HG03139 (cell line): Measurements from ENCODE around the gene MYO5C.
"Not testable (repeated sequence)": the region's sequence is repeated elsewhere in the genome, so short reads cannot be mapped to it uniquely, and the experiment has no call there.

Experiments
- ATAC-seq: cut with Tn5 transposase; IDR thresholded peaks from one replicate; pipeline ENCODE4 v1.9.1; 2021; ENCODE audit not compliant: unreplicated experiment

The MYO5C gene

GRCh38 chr15:52243697-52244555, 51.7 kb downstream of the MYO5C start:
- ATAC-seq, result no peak

DNA sequence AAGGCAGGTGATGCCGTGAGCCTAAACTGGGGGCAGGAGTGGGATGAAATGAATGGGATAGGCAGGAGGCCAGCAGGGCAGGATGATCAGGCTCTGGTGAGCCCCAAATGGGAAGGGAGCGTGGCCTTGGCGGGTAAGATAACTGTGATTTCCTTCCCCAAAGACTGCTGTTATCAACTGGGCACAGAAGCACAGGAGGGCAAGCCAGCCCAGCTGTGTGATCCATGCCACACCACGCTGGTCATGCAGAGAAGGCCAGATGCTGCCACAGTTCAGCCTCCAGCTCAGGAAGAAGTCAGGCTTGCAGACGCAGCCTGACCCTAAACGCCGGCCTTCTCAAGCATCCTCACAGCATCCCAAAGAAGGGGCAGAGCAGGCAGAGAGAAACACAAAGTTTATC, 52.3 kb downstream of the MYO5C start:
- ATAC-seq, result no peak

GRCh38 chr15:52241489-52241888, 54.1 kb downstream of the MYO5C start:
- ATAC-seq, result no peak

- ATAC-seq, result no peak
Measured at GRCh38 chr15:52240166-52240565, 55.4 kb downstream of the MYO5C start.

DNA sequence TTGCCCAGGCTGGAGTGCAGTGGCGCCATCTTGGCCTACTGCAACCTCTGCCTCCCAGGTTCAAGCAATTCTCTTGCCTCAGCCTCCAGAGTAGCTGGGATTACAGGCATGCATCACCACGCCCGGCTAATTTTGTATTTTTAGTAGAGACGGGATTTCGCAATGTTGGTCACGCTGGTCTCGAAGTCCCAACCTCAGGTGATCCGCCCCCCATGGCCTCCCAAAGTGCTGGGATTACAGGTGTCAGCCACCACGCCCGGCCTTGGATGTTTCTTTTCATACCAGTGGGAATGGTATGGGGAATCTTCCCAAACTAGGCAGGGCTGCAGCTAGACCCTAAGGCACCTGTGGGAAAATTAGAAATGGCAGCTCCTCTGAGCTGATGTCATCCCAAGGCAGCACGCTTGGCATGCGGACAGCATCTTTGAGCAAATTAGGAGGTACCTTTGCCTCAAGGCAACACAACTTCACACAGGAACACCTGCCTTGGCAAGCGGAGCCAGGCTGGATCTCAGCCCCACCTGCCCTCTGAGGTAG, 56.5 kb downstream of the MYO5C start:
- not testable (repeated sequence) for ATAC-seq

DNA sequence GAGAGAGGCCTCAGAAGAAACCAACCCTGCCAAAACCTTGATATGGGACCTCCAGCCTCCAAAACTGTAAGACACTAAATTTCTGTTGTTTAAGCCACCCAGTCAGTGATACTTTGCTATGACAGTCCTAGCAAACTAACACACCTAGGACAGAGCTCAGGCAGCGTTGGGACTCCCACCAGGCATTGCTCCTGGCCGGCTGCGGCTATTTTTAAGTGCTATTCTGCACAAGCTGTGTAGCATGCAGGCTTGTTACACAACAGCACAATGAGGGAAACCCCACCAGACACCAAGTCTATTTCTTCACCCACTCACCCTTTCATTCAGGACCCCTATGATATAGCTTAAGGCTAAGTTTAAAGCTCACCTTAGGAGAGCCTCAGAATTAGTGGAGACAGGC, 57.5 kb downstream of the MYO5C start:
- no peak for ATAC-seq

DNA sequence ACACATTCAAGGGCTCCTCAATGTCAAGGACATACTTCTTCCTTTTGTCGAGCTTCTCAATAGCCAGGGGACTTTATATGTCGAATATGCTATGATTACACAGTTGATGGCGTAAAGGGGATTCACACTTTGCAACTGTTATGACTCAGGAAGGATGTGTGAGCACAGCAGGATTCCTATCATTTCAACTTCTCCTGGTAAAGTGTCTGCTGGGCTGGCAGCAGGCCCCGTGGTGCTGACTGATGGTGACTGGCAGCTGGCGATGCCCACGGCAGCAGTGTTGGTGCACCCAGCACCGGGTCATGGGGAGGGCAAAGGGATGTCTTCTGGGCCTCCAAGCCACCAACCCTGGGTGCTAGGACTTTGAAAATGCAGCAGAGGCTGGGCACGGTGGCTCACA, 59.6 kb downstream of the MYO5C start:
- no peak for ATAC-seq

DNA sequence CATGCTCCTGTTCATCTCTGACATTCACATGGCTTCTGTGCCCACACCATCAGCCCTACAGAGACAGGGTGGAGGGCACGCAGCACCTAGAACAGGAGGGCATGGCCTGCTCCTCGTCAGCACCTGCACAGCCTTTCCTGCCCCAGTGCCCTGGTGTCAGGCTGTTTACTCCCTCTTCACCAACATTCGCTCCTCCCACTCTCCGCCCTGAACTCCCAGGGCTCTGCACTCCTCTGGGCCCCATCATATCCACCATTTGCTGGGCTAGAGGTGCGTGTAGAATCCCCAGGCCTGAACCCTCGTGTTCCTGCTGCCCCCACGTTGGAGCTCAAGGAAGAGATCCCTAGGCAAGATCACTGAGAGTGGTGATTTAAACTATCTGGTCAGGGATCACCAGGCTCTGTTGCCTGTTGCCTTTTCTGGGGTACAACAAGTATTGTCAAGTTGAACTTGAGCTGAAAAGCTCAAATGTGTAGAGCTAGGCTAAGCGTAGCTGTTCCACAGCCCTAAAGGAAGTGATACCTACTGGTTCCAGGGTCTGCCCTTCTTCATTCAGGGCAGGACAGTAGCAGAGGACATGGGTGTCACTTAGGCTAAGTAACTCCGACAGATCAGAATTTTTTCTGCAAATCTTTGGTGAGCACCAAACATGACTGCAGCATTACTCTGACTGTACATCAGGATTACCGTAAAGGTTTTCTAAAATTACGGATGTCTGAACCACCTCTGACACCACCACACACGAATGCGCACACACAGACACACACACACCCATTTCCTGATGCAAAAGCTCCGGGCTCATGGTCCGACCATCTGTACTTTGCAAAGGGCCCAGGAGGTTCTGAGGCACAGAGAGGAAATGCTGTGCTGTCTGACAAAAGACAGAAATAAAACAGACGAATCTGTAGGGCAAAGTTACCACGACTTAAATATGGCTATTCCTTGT, 60.7 kb downstream of the MYO5C start:
- peak; percentile 43 for ATAC-seq

DNA sequence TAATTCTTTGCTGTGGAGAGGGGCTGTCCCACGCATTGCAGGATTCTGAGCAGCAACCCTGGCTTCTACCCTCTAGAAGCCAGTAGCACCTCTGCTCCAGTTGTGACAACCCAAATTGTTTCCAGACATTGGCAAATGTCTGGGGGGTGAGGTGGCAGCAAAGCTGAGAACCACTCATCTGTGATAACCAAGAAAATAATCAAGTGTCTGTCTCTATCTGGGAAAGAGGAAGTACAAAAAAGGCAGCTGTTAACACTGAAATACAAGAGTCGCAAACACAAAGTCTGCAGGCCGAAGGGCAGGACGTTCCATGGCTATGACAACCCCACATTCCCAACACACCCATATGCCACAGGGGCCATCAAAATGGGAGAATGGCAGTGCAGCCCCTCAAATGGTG, 62.2 kb downstream of the MYO5C start:
- ATAC-seq, result peak; percentile 35

- ATAC-seq, result no peak
Measured at GRCh38 chr15:52232327-52232726, 63.3 kb downstream of the MYO5C start.

DNA sequence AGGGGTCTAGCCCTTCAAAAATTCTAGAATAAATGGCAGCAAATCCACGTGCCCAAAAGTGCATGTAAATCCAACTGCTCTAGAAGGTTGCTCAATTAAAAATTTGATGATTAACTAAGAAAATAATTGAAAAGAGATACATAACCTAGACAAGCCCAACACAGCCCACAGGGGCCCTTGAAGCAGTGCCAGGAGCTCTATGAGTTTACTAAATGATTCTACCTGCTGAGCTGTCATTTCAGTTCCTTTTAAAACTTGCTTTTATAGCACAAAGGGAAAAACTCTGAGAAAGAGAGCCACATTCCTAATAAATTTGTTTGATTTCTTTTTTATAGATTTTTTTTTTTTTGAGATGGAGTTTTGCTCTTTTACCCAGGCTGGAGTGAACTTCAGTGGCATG, 65.5 kb downstream of the MYO5C start:
- ATAC-seq, result no peak

DNA sequence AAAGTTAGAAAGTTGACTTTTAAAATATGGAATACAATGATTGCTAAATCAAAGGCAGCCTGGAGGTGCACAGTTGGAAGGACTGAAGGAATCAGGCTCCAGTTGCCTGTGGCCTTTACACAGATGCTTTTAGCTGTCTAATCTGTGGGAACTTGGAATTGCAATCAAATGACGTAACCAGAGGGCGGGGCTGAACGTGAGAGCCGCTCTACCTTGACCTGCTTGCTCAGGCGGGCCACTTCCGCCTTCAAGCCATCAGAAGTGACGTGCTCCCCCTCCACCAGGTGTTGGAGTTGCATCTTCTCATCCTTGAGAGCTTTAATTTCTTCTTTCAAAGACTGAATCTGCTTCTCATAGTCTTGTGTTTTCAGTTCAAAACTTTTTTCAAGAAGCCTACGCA, 66.7 kb downstream of the MYO5C start:
- ATAC-seq, result no peak

GRCh38 chr15:52227456-52227855, 68.1 kb downstream of the MYO5C start:
- peak; percentile 81 for ATAC-seq

DNA sequence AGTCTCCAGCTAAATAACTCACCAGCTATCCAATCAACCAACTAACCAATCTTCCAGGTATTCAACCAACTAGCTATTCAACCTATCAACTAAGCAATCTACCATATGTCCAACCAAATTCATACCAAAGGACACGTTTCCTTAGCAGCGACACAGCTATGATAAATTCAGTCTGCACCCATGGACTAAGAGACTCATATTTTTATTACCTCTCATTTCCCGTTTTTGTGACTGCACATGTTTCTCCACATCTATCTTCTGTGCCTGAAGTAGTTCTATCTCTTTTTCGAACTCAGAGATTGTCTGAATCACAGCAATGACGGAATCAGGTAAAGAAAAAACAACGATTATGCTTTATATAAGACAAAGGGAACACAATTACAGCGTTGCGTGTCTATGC, 70.4 kb downstream of the MYO5C start:
- ATAC-seq, result no peak

GRCh38 chr15:52224211-52224610, 71.4 kb downstream of the MYO5C start:
- ATAC-seq, result no peak

GRCh38 chr15:52221730-52222129, 73.9 kb downstream of the MYO5C start:
- no peak for ATAC-seq

- ATAC-seq, result no peak
Measured at GRCh38 chr15:52220937-52221660, 74.5 kb downstream of the MYO5C start.

- no peak for ATAC-seq
Measured at GRCh38 chr15:52220251-52220650, 75.4 kb downstream of the MYO5C start.

DNA sequence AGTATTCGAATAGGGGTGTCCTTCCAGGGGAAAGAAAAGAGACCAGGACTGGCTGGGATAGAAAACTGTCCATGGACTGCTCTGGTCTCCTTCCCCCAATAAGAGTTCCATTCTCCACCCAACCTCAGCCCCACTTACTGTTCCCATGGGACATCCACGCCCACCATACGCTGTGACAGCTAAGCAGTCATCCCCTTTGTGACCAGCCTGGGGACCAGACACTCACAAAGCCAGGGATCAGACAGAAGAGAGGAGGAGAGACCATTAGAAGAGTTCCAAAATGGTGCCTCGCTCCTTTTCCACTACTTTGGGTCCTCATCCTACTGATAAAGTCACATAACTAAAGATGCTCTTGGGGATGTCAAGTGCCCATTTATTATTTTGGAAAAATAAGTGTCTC, 76.8 kb downstream of the MYO5C start:
- ATAC-seq, result no peak

GRCh38 chr15:52218371-52218770, 77.2 kb downstream of the MYO5C start:
- ATAC-seq, result no peak

DNA sequence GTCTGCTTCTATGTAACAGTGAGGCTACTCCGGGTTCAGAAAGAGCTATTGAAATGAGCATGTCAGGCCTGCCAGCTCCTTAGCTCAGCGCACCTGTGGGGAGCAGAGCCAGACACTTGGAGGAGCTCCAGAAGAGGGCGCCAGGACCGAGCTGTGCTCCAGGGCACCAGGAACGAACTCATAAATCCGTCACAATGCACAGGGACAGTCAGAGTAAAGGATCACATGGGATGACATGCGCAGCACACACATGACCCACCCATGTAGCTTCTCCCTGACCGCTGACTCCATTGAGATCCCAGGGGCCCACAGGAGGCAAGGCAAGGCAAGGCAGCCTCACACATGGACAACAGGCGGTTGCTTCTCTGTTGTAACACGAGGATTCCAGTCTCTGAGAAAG, 78.4 kb downstream of the MYO5C start:
- ATAC-seq, result no peak
